NCI-H2029 treated with DMSO at 0.1 percent for 48 hours (cell line): ENCODE measurements around the gene SPTA1.

Experiments
- DNase-seq: peaks from one replicate; lab custom pipeline; 2025; lab: John Stamatoyannopoulos, UW

SPTA1 gene

DNA sequence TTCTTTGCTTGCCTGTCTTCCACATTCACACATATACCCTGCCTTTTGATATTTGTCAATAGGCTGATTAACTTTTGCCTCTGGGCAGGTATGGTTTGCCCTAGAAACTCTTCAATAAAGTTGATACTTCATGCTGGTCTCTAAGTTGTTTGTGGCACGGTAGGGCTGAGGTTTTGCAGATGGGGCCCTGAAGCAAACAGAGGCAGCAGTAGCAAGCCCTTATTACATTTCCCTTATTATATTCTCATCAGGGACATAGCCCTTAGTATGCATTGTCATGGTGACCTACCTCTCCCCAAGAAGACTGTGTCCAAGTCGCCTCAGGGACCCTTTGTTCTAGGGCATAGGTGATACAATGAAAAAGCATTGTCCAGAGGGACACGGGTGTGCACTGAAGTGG, 116.0 kb downstream of the SPTA1 start, which contains the start of gene OR6P1:
OR6P1 (minus strand) TSS at position 101 of the 400 bp plus-strand sequence. CDS start 6,976 bp downstream, outside the sequence.
- no peak for DNase-seq

DNA sequence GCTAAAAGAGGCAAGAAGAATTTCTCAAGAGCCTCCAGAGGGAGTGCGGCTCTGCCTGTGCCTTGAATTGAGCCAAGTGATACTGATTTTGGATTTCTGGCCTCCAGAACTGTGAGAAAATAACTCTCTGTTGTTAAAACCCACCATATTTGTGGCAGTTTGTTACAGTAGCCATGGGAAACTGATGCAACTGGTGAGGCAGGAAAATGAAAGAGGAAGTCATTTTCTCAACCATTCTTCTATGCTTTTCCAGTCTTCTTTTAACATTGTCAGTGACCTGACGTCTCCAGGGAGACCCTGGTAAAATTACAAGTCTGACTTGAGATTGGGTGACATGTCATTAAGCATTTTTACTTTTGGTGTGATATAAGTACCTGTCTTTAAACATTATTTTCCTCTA, 121.9 kb downstream of the SPTA1 start:
- no peak for DNase-seq

DNA sequence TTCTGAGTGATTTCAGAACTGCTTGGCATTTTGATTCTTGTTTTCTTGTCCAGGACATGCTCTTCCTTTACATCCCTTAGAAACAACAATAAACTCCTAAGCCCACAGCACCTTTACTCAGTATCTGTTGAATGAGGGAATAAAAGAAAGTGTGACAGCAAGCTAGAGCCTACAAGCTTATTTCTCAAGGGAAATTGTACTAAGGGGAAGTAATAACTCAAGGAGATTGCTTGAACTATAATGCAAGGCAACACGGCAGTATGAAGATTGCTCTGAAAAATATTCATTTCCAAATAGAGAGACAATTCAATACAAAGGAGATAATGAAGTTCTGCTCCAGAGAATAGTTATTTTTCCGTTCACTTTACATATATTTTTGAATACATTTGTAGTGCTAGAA, 122.7 kb downstream of the SPTA1 start:
- DNase-seq: no peak
